ENCODE data around the gene PACS2. TPM values are rescaled to one million over a fixed set of nuclear protein-coding genes. Genes with fewer than 3 reads are reported as not detected.

Gene PACS2
- polyA plus RNA-seq, 1 of the 3 experiments (the other 2 are of a cell fraction) = 42.7 TPM

- no peak overlapping the region for H3K27ac ChIP-seq (ENCODE audit: low read depth in 2 of 2, low read length in 1 of 2)
- H3K27me3 ChIP-seq (ENCODE audit: insufficient read depth) = no peaks in the 10 kb centered on the region
- no peak overlapping the region for H3K4me3 ChIP-seq (ENCODE audit: low read depth in 2 of 2, low read length in 1 of 2)
- H4K20me1 ChIP-seq (ENCODE audit: insufficient read depth) = peaks cover 12% of the 10 kb centered on the region
- DNase-seq = no peak
- H3K79me2 ChIP-seq (ENCODE audit: insufficient read depth) = peaks cover 5% of the 10 kb centered on the region; the same call in 1 of the 2 replicates
- 94% methylated on average over 19 of the region's 37 CpGs for WGBS (ENCODE audit: low lambda C conversion rate)
- TF ChIP-seq USF2 (IDR thresholded peaks at IDR 0.05; ENCODE audit: borderline replicate concordance, low read depth, low read length) (no peak), MAX (IDR thresholded peaks at IDR 0.05; ENCODE audit: low read depth) (no peak), SIN3A (IDR thresholded peaks at IDR 0.05; ENCODE audit: borderline replicate concordance, low read depth, low read length) (no peak), RCOR1 (IDR thresholded peaks at IDR 0.05; ENCODE audit: low read length) (no peak), REST (IDR thresholded peaks at IDR 0.05; ENCODE audit: low read depth, low read length) (no peak), TEAD4 (IDR thresholded peaks at IDR 0.05; ENCODE audit: borderline replicate concordance, insufficient read depth) (no peak), NFIC (IDR thresholded peaks at IDR 0.05; ENCODE audit: borderline replicate concordance) (no peak), MXI1 (IDR thresholded peaks at IDR 0.05; ENCODE audit: low read depth, low read length) (no peak), IRF3 (IDR thresholded peaks at IDR 0.05; ENCODE audit: low read depth, low read length) (no peak)
- H3K9ac ChIP-seq = no peak overlapping the region
- CTCF ChIA-PET = interaction anchor here (1.3 to 2.5 kb wide), 4 partner anchors 34 to 260 kb away, joined by 5 to 14 read pairs (median 8); no protein-coding TSS in a partner anchor
- H2AFZ ChIP-seq (ENCODE audit: low read depth) = no peak overlapping the region
- peaks cover 0 to 7% of the 10 kb centered on the region in 2 experiments for H3K36me3 ChIP-seq (replicated peaks in 1 of 2; ENCODE audit: control insufficient read depth in 1 of 2, insufficient read depth in 2 of 2, low read length in 1 of 2)
- no peaks in the 10 kb centered on the region for H3F3A ChIP-seq (replicated peaks; ENCODE audit: insufficient read depth)
- H3K9me3 ChIP-seq = peaks cover under 1% of the 10 kb centered on the region; the same call in 1 of the 2 replicates
- H3K9me2 ChIP-seq = no peaks in the 10 kb centered on the region
- peaks cover 0 to 9% of the 10 kb centered on the region in 2 experiments; a peak in 1 of 4 replicates for H3K4me1 ChIP-seq (ENCODE audit: control insufficient read depth in 1 of 2, insufficient read depth in 2 of 2, low read depth in 1 of 2, low read length in 1 of 2)
- H3K4me2 ChIP-seq = no peak overlapping the region
- POLR2A ChIA-PET = no interaction called here
Observed at GRCh38 chr14:105350450-105351244, 36.1 kb downstream of the PACS2 start.

All from SK-N-SH (cell line).